Vagina (tissue), 2 donors: ENCODE results near the gene SNX9. TPM values are rescaled to one million over a fixed set of nuclear protein-coding genes. Genes with fewer than 3 reads are reported as not detected.
"Not testable (repeated sequence)": the region's sequence is repeated elsewhere in the genome, so short reads cannot be mapped to it uniquely, and the experiment has no call there.

Source experiments
- DNase-seq, 2 donors: peaks; one replicate each; pipeline ENCODE4 v3.0.0-alpha.2; 2017; ENCODE audit errors: extremely low spot score in 2 of 2
- H3K27ac ChIP-seq: fragments of 200-600 bp; sonication (generic); one replicate; pipeline ENCODE4 v1.5.1; 2019
- H3K27me3 ChIP-seq: fragments of 200-600 bp; sonication (generic); one replicate; pipeline ENCODE4 v1.5.1; 2019
- H3K36me3 ChIP-seq, 2 donors: fragments of 200-600 bp; sonication (generic); one replicate each; pipeline ENCODE4 v1.5.1; 2017 to 2019
- H3K4me1 ChIP-seq: fragments of 200-600 bp; sonication (generic); one replicate; pipeline ENCODE4 v1.5.1; 2019
- H3K4me3 ChIP-seq, 2 donors: fragments of 200-600 bp; sonication (generic); 1 replicate in 1 of 2; 2 replicates in 1 of 2; pipeline ENCODE4 v1.5.1; 2016 to 2019
- H3K9me3 ChIP-seq: fragments of 200-600 bp; sonication (generic); one replicate; pipeline ENCODE4 v1.5.1; 2019
- CTCF ChIP-seq, 3 experiments: fragments of 450-650 bp in 2 of 3; fragments of 200-600 bp in 1 of 3; sonication (generic) in 1 of 3; IDR thresholded peaks; one replicate each; pipeline ENCODE4 v1.5.1; 2017 to 2019; ENCODE audit warnings: antibody characterized with exemption in 3 of 3, mild to moderate bottlenecking in 2 of 3, moderate library complexity in 2 of 3
- POLR2A ChIP-seq, 2 donors: fragments of 450-650 bp; IDR thresholded peaks; one replicate each; pipeline ENCODE4 v1.6.1; 2017; ENCODE audit warnings: antibody characterized with exemption in 2 of 2, mild to moderate bottlenecking in 2 of 2, moderate library complexity in 2 of 2
- POLR2AphosphoS5 ChIP-seq, 2 donors: sonication (generic); formaldehyde crosslinking; IDR thresholded peaks; one replicate each; pipeline ENCODE4 v1.9.0; 2017; ENCODE audit warnings: antibody characterized with exemption in 2 of 2, mild to moderate bottlenecking in 2 of 2, low read depth in 1 of 2; ENCODE audit not compliant: insufficient read depth in 1 of 2
- intact Hi-C: fragments of 100-400 bp; cut with DNase I; formaldehyde crosslinking; loops from one replicate; pipeline ENCODE4 v1.15.1; 2023
- total RNA-seq: library from RNA; depleted of rRNA; stranded (reverse); fragments of >200 nt; gene quantifications from one replicate; pipeline ENCODE4 v1.2.3, GENCODE V29; 2016

SNX9 gene
- total RNA-seq, 1 donor from 2014 or later, result 61.4 TPM

GRCh38 chr6:157896932-157897331, 73.9 kb downstream of the SNX9 start:
- Histone ChIP-seq H3K9me3 (no peaks in the 10 kb centered on the region), H3K27me3 (no peaks in the 10 kb centered on the region), H3K27ac (no peak overlapping the region), H3K4me3 (no peak overlapping the region), H3K36me3 (peaks cover 0 to 18% of the 10 kb centered on the region in 2 donors), H3K4me1 (peaks cover 8% of the 10 kb centered on the region)
- TF ChIP-seq POLR2A (IDR thresholded peaks at IDR 0.05), result no peak
- TF ChIP-seq CTCF (IDR thresholded peaks at IDR 0.05), result no peak
- no peak for TF ChIP-seq POLR2AphosphoS5 (IDR thresholded peaks at IDR 0.05; ENCODE audit: insufficient read depth in 1 of 2, low read depth in 1 of 2)
- intact Hi-C loops, result no loop called here
- no peak for DNase-seq

- no peak overlapping the region for H3K4me3 ChIP-seq
- H3K36me3 ChIP-seq, result peaks cover 0 to 29% of the 10 kb centered on the region in 2 donors
- no peaks in the 10 kb centered on the region for H3K27me3 ChIP-seq
- H3K9me3 ChIP-seq, result no peaks in the 10 kb centered on the region
- DNase-seq, result no peak
- H3K4me1 ChIP-seq, result peaks cover 6% of the 10 kb centered on the region
- intact Hi-C loops, result no loop called here
- no peak overlapping the region for H3K27ac ChIP-seq
- TF ChIP-seq CTCF (IDR thresholded peaks at IDR 0.05) (no peak), POLR2AphosphoS5 (IDR thresholded peaks at IDR 0.05; ENCODE audit: insufficient read depth in 1 of 2, low read depth in 1 of 2) (no peak), POLR2A (IDR thresholded peaks at IDR 0.05) (no peak)
These were observed 75.1 kb downstream of the SNX9 start for GRCh38 chr6:157898169-157898568.

- TF ChIP-seq POLR2AphosphoS5 (IDR thresholded peaks at IDR 0.05; ENCODE audit: insufficient read depth in 1 of 2, low read depth in 1 of 2) (no peak), CTCF (IDR thresholded peaks at IDR 0.05) (no peak), POLR2A (IDR thresholded peaks at IDR 0.05) (no peak)
- peaks cover 0 to 29% of the 10 kb centered on the region in 2 donors for H3K36me3 ChIP-seq
- H3K4me1 ChIP-seq, result peaks cover 6% of the 10 kb centered on the region
- intact Hi-C loops, result no loop called here
- H3K27me3 ChIP-seq, result no peaks in the 10 kb centered on the region
- DNase-seq, result no peak
- H3K4me3 ChIP-seq, result no peak overlapping the region
- H3K27ac ChIP-seq, result no peak overlapping the region
- no peaks in the 10 kb centered on the region for H3K9me3 ChIP-seq
These were observed 75.6 kb downstream of the SNX9 start for GRCh38 chr6:157898640-157899039.

- DNase-seq, H3K27me3 ChIP-seq, intact Hi-C loops, H3K27ac ChIP-seq, H3K4me1 ChIP-seq, H3K9me3 ChIP-seq, H3K4me3 ChIP-seq: not testable (repeated sequence)
- peaks cover 0 to 29% of the 10 kb centered on the region in 2 donors for H3K36me3 ChIP-seq
These were observed 77.2 kb downstream of the SNX9 start for GRCh38 chr6:157900262-157900661.

GRCh38 chr6:157900751-157901150, 77.7 kb downstream of the SNX9 start:
- H3K4me3 ChIP-seq, H3K9me3 ChIP-seq, DNase-seq, H3K27me3 ChIP-seq, H3K4me1 ChIP-seq, intact Hi-C loops, H3K27ac ChIP-seq: not testable (repeated sequence)
- H3K36me3 ChIP-seq, result peaks cover 0 to 29% of the 10 kb centered on the region in 2 donors

GRCh38 chr6:157904999-157905398, 82.0 kb downstream of the SNX9 start:
- H3K9me3 ChIP-seq, result no peaks in the 10 kb centered on the region
- H3K4me3 ChIP-seq, result no peak overlapping the region
- H3K27ac ChIP-seq, result no peak overlapping the region
- H3K4me1 ChIP-seq, result peaks cover 6% of the 10 kb centered on the region
- peaks cover 0 to 19% of the 10 kb centered on the region in 2 donors for H3K36me3 ChIP-seq
- no peaks in the 10 kb centered on the region for H3K27me3 ChIP-seq
- intact Hi-C loops, result no loop called here
- DNase-seq, result no peak
- TF ChIP-seq CTCF (IDR thresholded peaks at IDR 0.05) (no peak), POLR2AphosphoS5 (IDR thresholded peaks at IDR 0.05; ENCODE audit: insufficient read depth in 1 of 2, low read depth in 1 of 2) (no peak), POLR2A (IDR thresholded peaks at IDR 0.05) (no peak)
